ENCODE data around the gene B3GALT5. TPM values are rescaled to one million over a fixed set of nuclear protein-coding genes. Genes with fewer than 3 reads are reported as not detected.

The B3GALT5 gene
- total and polyA plus RNA-seq, 2 of the 4 experiments (the other 2 are of a cell fraction): 0.05 to 0.18 TPM

GRCh38 chr21:39599191-39599970 is 13.4 kb upstream of the B3GALT5 start:
- H3K79me1 ChIP-seq (ENCODE audit: low read depth in 1 of 2, low read length in 2 of 2): no peaks in the 10 kb centered on the region
- H3K4me3 ChIP-seq (ENCODE audit: insufficient read depth, low read depth, low read length): no peak overlapping the region
- ChIA-PET CTCF (interaction anchor here (0.6 kb wide), 1 partner anchor 11 kb away, joined by 7 read pairs; no protein-coding TSS in a partner anchor), POLR2A (ENCODE audit: unreplicated experiment) (no interaction called here)
- no peak overlapping the region for H2AFZ ChIP-seq (replicated peaks; ENCODE audit: low read length, poor library complexity)
- ATAC-seq (ENCODE audit: low read depth) (no peak), DNase-seq (no peak)
- H3K56ac ChIP-seq (ENCODE audit: extremely low read depth, insufficient read depth, low read length): no peak overlapping the region
- no peak overlapping the region for H3K18ac ChIP-seq (ENCODE audit: low read depth, low read length)
- H2BK15ac ChIP-seq (ENCODE audit: low read depth, low read length): no peak overlapping the region
- dilution Hi-C loops (cut with HindIII; ENCODE audit: low sequenced_read_pairs, unreplicated experiment): no loop called here
- no TSS peak for BruUV-seq (replicated peaks)
- H3K4me1 ChIP-seq (ENCODE audit: control insufficient read depth, insufficient read depth, low read length): no peaks in the 10 kb centered on the region
- no peaks in the 10 kb centered on the region for H3K9me1 ChIP-seq (ENCODE audit: insufficient read depth, low read length)
- no peaks in the 10 kb centered on the region for H4K20me1 ChIP-seq (ENCODE audit: insufficient read depth, low read length)
- no peak overlapping the region for H4K8ac ChIP-seq (ENCODE audit: low read depth in 2 of 2, low read length in 2 of 2)
- H3K27me3 ChIP-seq (ENCODE audit: control insufficient read depth, insufficient read depth, low read length): peaks cover 2% of the 10 kb centered on the region; the same call in 1 of the 2 replicates
- in situ Hi-C loops (cut with MboI; ENCODE audit: low sequenced_read_pairs): no loop called here
- no peak for TF ChIP-seq CHD1 (IDR thresholded peaks at IDR 0.05; ENCODE audit: low read depth, low read length)
- TF ChIP-seq RAD21 (IDR thresholded peaks at IDR 0.05; ENCODE audit: low read length): no peak
- no peak for TF ChIP-seq NFE2L2 (IDR thresholded peaks at IDR 0.05; ENCODE audit: low read depth, low read length)
- no peak for TF ChIP-seq USF2 (IDR thresholded peaks at IDR 0.05; ENCODE audit: low read depth, low read length)
- TF ChIP-seq MAZ (IDR thresholded peaks at IDR 0.05; ENCODE audit: borderline replicate concordance, low read depth, low read length): no peak
- no peak for TF ChIP-seq ELK1 (IDR thresholded peaks at IDR 0.05; ENCODE audit: borderline replicate concordance, low read depth, low read length)
- TF ChIP-seq MAFK (IDR thresholded peaks at IDR 0.05; ENCODE audit: low read depth, low read length): no peak
- no peak for TF ChIP-seq CEBPB (IDR thresholded peaks at IDR 0.05; ENCODE audit: low read depth, low read length)
- no peak for TF ChIP-seq RCOR1 (IDR thresholded peaks at IDR 0.05; ENCODE audit: insufficient replicate concordance, low read length)
- no peaks in the 10 kb centered on the region for H3K36me3 ChIP-seq (ENCODE audit: control insufficient read depth, insufficient read depth, low read length)
- H3K4ac ChIP-seq (ENCODE audit: low read depth, low read length): no peak overlapping the region
- intact Hi-C loops (cut with micrococcal nuclease): no loop called here
- no peak overlapping the region for H3K23ac ChIP-seq (ENCODE audit: low read depth, low read length)
- H3K4me2 ChIP-seq (ENCODE audit: low read depth, low read length): no peak overlapping the region
- 71% methylated on average over 1 of the region's 5 CpGs; no CpG with 5 or more reads in 1 of the 2 experiments for WGBS, 2 experiments (ENCODE audit: extremely low coverage in 2 of 2, insufficient read length in 1 of 2)
- no peaks in the 10 kb centered on the region for H3K9me3 ChIP-seq (ENCODE audit: control insufficient read depth, insufficient read depth, low read length)
- H3K9ac ChIP-seq (ENCODE audit: low read depth, low read length): no peak overlapping the region
- H2BK5ac ChIP-seq (ENCODE audit: low read depth, low read length, poor library complexity, severe bottlenecking): no peak overlapping the region
- H2AK9ac ChIP-seq (replicated peaks; ENCODE audit: low read depth, low read length, poor library complexity): no peak overlapping the region
- no peak overlapping the region for H3K27ac ChIP-seq (ENCODE audit: insufficient read depth, low read length)
- no peak overlapping the region for H3K14ac ChIP-seq (replicated peaks; ENCODE audit: low read depth, low read length)
- no peak overlapping the region for H2AK5ac ChIP-seq (ENCODE audit: low read depth, low read length)
- no peak overlapping the region for H2BK120ac ChIP-seq (ENCODE audit: low read depth, low read length)
- no peak overlapping the region for H4K91ac ChIP-seq (ENCODE audit: insufficient read depth, low read depth, low read length)
- no peak overlapping the region for H4K5ac ChIP-seq (ENCODE audit: low read depth, low read length)
- H2BK20ac ChIP-seq (ENCODE audit: low read depth, low read length): no peak overlapping the region
